PC-3 (cell line): Measurements from ENCODE around the gene SMIM27. TPM values are rescaled to one million over a fixed set of nuclear protein-coding genes. Genes with fewer than 3 reads are reported as not detected.

Experiments
- ATAC-seq: fragments of 200-7000 bp; cut with Tn5 transposase; 2 replicates; pipeline ENCODE4 v1.9.1; 2020; ENCODE audit warnings: mild to moderate bottlenecking, moderate library complexity
- BruUV-seq: library from RNA; stranded (reverse); fragments of 400-500 nt; replicated peaks from 2 replicates; lab custom pipeline; 2021; lab: Mats Ljungman, UMichigan
- CTCF ChIA-PET: fragments of 300-600 bp; sonication (Branson Sonifier 250); formaldehyde crosslinking; loops from one replicate; lab custom pipeline; 2022; ENCODE audit warnings: antibody characterized with exemption; lab: Charles Lee
- POLR2A ChIA-PET: fragments of 300-600 bp; sonication (Branson Sonifier 250); formaldehyde crosslinking; loops from one replicate; lab custom pipeline; 2022; ENCODE audit warnings: antibody characterized with exemption; ENCODE audit not compliant: unreplicated experiment; lab: Charles Lee
- DNase-seq: peaks from one replicate; pipeline ENCODE4 v3.0.0-alpha.2; 2015
- H2AFZ ChIP-seq: fragments of 300-600 bp; sonication (generic); 2 replicates; pipeline ENCODE4 v1.6.0; 2016; ENCODE audit warnings: antibody characterized with exemption, low read length
- H3F3A ChIP-seq: fragments of 300-600 bp; sonication (generic); one replicate; pipeline ENCODE4 v1.6.0; 2017; ENCODE audit warnings: antibody characterized with exemption, low read length, control low read depth, mild to moderate bottlenecking; ENCODE audit not compliant: unreplicated experiment
- H3K27ac ChIP-seq: fragments of 300-600 bp; sonication (generic); 2 replicates; pipeline ENCODE4 v1.5.1; 2016; ENCODE audit warnings: mild to moderate bottlenecking, low read length
- H3K27me3 ChIP-seq: fragments of 300-600 bp; sonication (generic); 2 replicates; pipeline ENCODE4 v1.6.1; 2016; ENCODE audit warnings: low read length, mixed read lengths
- H3K36me3 ChIP-seq: fragments of 300-600 bp; sonication (generic); 2 replicates; pipeline ENCODE4 v1.6.1; 2016; ENCODE audit warnings: low read depth, mixed run types, low read length, mixed read lengths
- H3K4me1 ChIP-seq: fragments of 300-600 bp; sonication (generic); 2 replicates; pipeline ENCODE4 v1.5.1; 2016; ENCODE audit warnings: low read length; ENCODE audit not compliant: insufficient read depth
- H3K4me2 ChIP-seq: fragments of 300-600 bp; sonication (generic); 2 replicates; pipeline ENCODE4 v1.6.0; 2016; ENCODE audit warnings: low read length
- H3K4me3 ChIP-seq: fragments of 300-600 bp; sonication (generic); 2 replicates; pipeline ENCODE4 v1.5.1; 2016; ENCODE audit warnings: mild to moderate bottlenecking, low read length, mixed read lengths
- H3K79me2 ChIP-seq: fragments of 300-600 bp; sonication (generic); 2 replicates; pipeline ENCODE4 v1.6.1; 2017; ENCODE audit warnings: low read length, mixed read lengths
- H3K9ac ChIP-seq: fragments of 300-600 bp; sonication (generic); 2 replicates; pipeline ENCODE4 v1.6.0; 2016; ENCODE audit warnings: mild to moderate bottlenecking, low read length
- H3K9me2 ChIP-seq: fragments of 300-600 bp; sonication (generic); replicated peaks from 2 replicates; pipeline ENCODE4 v1.6.1; 2016; ENCODE audit warnings: mixed run types, low read length, mixed read lengths
- H3K9me3 ChIP-seq: fragments of 300-600 bp; sonication (generic); 2 replicates; pipeline ENCODE4 v1.6.1; 2016; ENCODE audit warnings: low read length, mixed read lengths
- H4K20me1 ChIP-seq: fragments of 300-600 bp; sonication (generic); 2 replicates; pipeline ENCODE4 v1.6.1; 2016; ENCODE audit warnings: low read length, mixed read lengths
- CTCF ChIP-seq: fragments of 300-600 bp; sonication (generic); conservative IDR thresholded peaks from 2 replicates; pipeline ENCODE4 v1.5.1; 2017; ENCODE audit warnings: antibody characterized with exemption, low read depth, mild to moderate bottlenecking, low read length
- EZH2 ChIP-seq: fragments of 300-600 bp; sonication (generic); IDR thresholded peaks from one replicate; pipeline ENCODE4 v1.6.1; 2017; ENCODE audit warnings: antibody characterized with exemption, mild to moderate bottlenecking, low read length; ENCODE audit not compliant: unreplicated experiment
- EZH2phosphoT487 ChIP-seq: fragments of 300-600 bp; sonication (generic); IDR thresholded peaks from 2 replicates; pipeline ENCODE4 v1.6.1; 2018; ENCODE audit warnings: mild to moderate bottlenecking, antibody characterized with exemption, low read length, borderline replicate concordance
- intact Hi-C: fragments of 100-400 bp; cut with micrococcal nuclease; formaldehyde crosslinking; loops from 2 replicates; pipeline ENCODE4 v1.9.0; 2023
- total RNA-seq: library from RNA; depleted of rRNA; stranded (reverse); fragments of >200 nt; gene quantifications from 2 replicates; pipeline ENCODE4 v1.2.3, GENCODE V29; 2014

SMIM27 gene
- total RNA-seq, 1 experiment from 2014 or later = 3.0 TPM

- Histone ChIP-seq H3F3A (no peaks in the 10 kb centered on the region), H2AFZ (no peak overlapping the region), H4K20me1 (peaks cover 7% of the 10 kb centered on the region; the same call in 1 of the 2 replicates), H3K27ac (no peak overlapping the region), H3K4me2 (no peak overlapping the region), H3K9me3 (no peaks in the 10 kb centered on the region), H3K9ac (no peak overlapping the region), H3K36me3 (no peaks in the 10 kb centered on the region), H3K4me3 (no peak overlapping the region), H3K27me3 (no peaks in the 10 kb centered on the region), H3K79me2 (peaks cover 29% of the 10 kb centered on the region), H3K9me2 (no peaks in the 10 kb centered on the region), H3K4me1 (0 out of 2 replicates have a peak, but pooled peaks cover 9% of the 10 kb centered on the region)
- CTCF ChIA-PET = interaction anchor here (1.0 kb wide), 1 partner anchor 18 kb away, joined by 3 read pairs; no protein-coding TSS in a partner anchor
- ATAC-seq (no peak), DNase-seq (no peak)
- TF ChIP-seq EZH2 (no peak), CTCF (no peak), EZH2phosphoT487 (no peak)
- intact Hi-C loops = no loop called here
- no TSS peak for BruUV-seq
- POLR2A ChIA-PET = no interaction called here
Observed at GRCh38 chr9:32554107-32554506, 2.0 kb downstream of the SMIM27 start.

GRCh38 chr9:32554591-32554990 is 2.5 kb downstream of the SMIM27 start:
- DNase-seq (no peak), ATAC-seq (no peak)
- Histone ChIP-seq H3F3A (no peaks in the 10 kb centered on the region), H3K9me2 (no peaks in the 10 kb centered on the region), H3K79me2 (peaks cover 26% of the 10 kb centered on the region), H3K4me2 (no peak overlapping the region), H3K27me3 (no peaks in the 10 kb centered on the region), H3K9me3 (no peaks in the 10 kb centered on the region), H3K9ac (no peak overlapping the region), H3K4me3 (no peak overlapping the region), H3K4me1 (0 out of 2 replicates have a peak, but pooled peaks cover 9% of the 10 kb centered on the region), H2AFZ (no peak overlapping the region), H4K20me1 (peaks cover 7% of the 10 kb centered on the region; the same call in 1 of the 2 replicates), H3K27ac (no peak overlapping the region), H3K36me3 (no peaks in the 10 kb centered on the region)
- intact Hi-C loops = no loop called here
- CTCF ChIA-PET = interaction anchor here (1.0 kb wide), 1 partner anchor 18 kb away, joined by 3 read pairs; no protein-coding TSS in a partner anchor
- no TSS peak for BruUV-seq
- POLR2A ChIA-PET = no interaction called here
- TF ChIP-seq CTCF (no peak), EZH2phosphoT487 (no peak), EZH2 (no peak)

GRCh38 chr9:32558408-32558934 is 6.3 kb downstream of the SMIM27 start:
- peaks cover 20% of the 10 kb centered on the region; the same call in 1 of the 2 replicates for H3K79me2 ChIP-seq

More at GRCh38 chr9:32558408-32558934, 6.3 kb downstream of the SMIM27 start:
- Histone ChIP-seq H3K9me3 (no peaks in the 10 kb centered on the region), H2AFZ (no peak overlapping the region), H3F3A (no peaks in the 10 kb centered on the region), H3K4me1 (no peaks in the 10 kb centered on the region), H3K9ac (no peak overlapping the region), H4K20me1 (no peaks in the 10 kb centered on the region), H3K27ac (no peak overlapping the region), H3K4me3 (no peak overlapping the region), H3K27me3 (no peaks in the 10 kb centered on the region), H3K36me3 (no peaks in the 10 kb centered on the region), H3K4me2 (no peak overlapping the region), H3K9me2 (no peaks in the 10 kb centered on the region)
- intact Hi-C loops = no loop called here
- DNase-seq (no peak), ATAC-seq (no peak)
- no peak for TF ChIP-seq EZH2phosphoT487
- ChIA-PET CTCF (no interaction called here), POLR2A (no interaction called here)
- BruUV-seq = no TSS peak
